Mesenchymal stem cell (in vitro differentiated cells and primary cell): ENCODE results near the gene ETV6.

Source experiments
- DNase-seq: peaks from one replicate; pipeline ENCODE4 v3.0.0-alpha.2; 2013
- H2AFZ ChIP-seq: one replicate; pipeline ENCODE4 v1.6.1; 2013; ENCODE audit warnings: low read depth, mild to moderate bottlenecking, control low read depth, inconsistent platforms, low read length, moderate library complexity
- H2AK5ac ChIP-seq: 2 replicates; pipeline ENCODE4 v1.6.1; 2013; ENCODE audit warnings: low read length, moderate library complexity, mild to moderate bottlenecking, inconsistent platforms; ENCODE audit not compliant: severe bottlenecking
- H2BK120ac ChIP-seq: one replicate; pipeline ENCODE4 v1.6.1; 2013; ENCODE audit warnings: low read depth, mild to moderate bottlenecking, inconsistent platforms, low read length, moderate library complexity
- H2BK12ac ChIP-seq, 2 experiments: one replicate each; pipeline ENCODE4 v1.6.1; 2013; ENCODE audit warnings: inconsistent platforms in 2 of 2, low read length in 2 of 2, mild to moderate bottlenecking in 2 of 2, moderate library complexity in 2 of 2, control low read depth in 1 of 2
- H2BK15ac ChIP-seq: one replicate; pipeline ENCODE4 v1.6.1; 2013; ENCODE audit warnings: mild to moderate bottlenecking, low read depth, inconsistent platforms; ENCODE audit not compliant: poor library complexity, severe bottlenecking
- H2BK5ac ChIP-seq: 2 replicates; pipeline ENCODE4 v1.6.1; 2013; ENCODE audit warnings: low read depth, mild to moderate bottlenecking, low read length, control low read depth, inconsistent platforms; ENCODE audit not compliant: poor library complexity, severe bottlenecking
- H3K14ac ChIP-seq, 2 experiments: one replicate each; pipeline ENCODE4 v1.6.1; 2013; ENCODE audit warnings: inconsistent platforms in 2 of 2, low read length in 2 of 2, control low read depth in 1 of 2, mild to moderate bottlenecking in 1 of 2, moderate library complexity in 1 of 2
- H3K18ac ChIP-seq, 2 experiments: one replicate each; pipeline ENCODE4 v1.6.1; 2013; ENCODE audit warnings: inconsistent platforms in 2 of 2, low read length in 2 of 2, control low read depth in 1 of 2, low read depth in 1 of 2, mild to moderate bottlenecking in 1 of 2
- H3K23ac ChIP-seq, 2 experiments: one replicate each; pipeline ENCODE4 v1.6.1; 2013; ENCODE audit warnings: inconsistent platforms in 2 of 2, low read length in 2 of 2, mild to moderate bottlenecking in 2 of 2, moderate library complexity in 2 of 2, control low read depth in 1 of 2
- H3K27ac ChIP-seq: 2 replicates; pipeline ENCODE4 v1.5.1; 2013; ENCODE audit warnings: mild to moderate bottlenecking, moderate library complexity, low read length, control low read depth, inconsistent platforms; ENCODE audit not compliant: poor library complexity, severe bottlenecking
- H3K27me3 ChIP-seq, 2 experiments: 2 replicates each; pipeline versions ENCODE4 v1.6.1 to v1.7.0; 2013; ENCODE audit warnings: low read length in 2 of 2, mild to moderate bottlenecking in 2 of 2, moderate library complexity in 2 of 2, control low read depth in 1 of 2, inconsistent platforms in 1 of 2; ENCODE audit not compliant: control insufficient read depth in 1 of 2, insufficient read depth in 1 of 2
- H3K36me3 ChIP-seq, 2 experiments: 2 replicates each; pipeline versions ENCODE4 v1.6.1 to v1.7.0; 2013; ENCODE audit warnings: low read length in 2 of 2, control low read depth in 1 of 2, inconsistent platforms in 1 of 2, low read depth in 1 of 2, mild to moderate bottlenecking in 1 of 2; ENCODE audit not compliant: insufficient read depth in 2 of 2, control insufficient read depth in 1 of 2
- H3K4ac ChIP-seq, 2 experiments: one replicate each; pipeline ENCODE4 v1.6.1; 2013; ENCODE audit warnings: inconsistent platforms in 2 of 2, low read length in 2 of 2, mild to moderate bottlenecking in 2 of 2, moderate library complexity in 2 of 2, control low read depth in 1 of 2, low read depth in 1 of 2
- H3K4me1 ChIP-seq: 2 replicates; pipeline ENCODE4 v1.6.1; 2013; ENCODE audit warnings: low read depth, low read length, control low read depth; ENCODE audit not compliant: control insufficient read depth, insufficient read depth
- H3K4me2 ChIP-seq: 2 replicates; pipeline ENCODE4 v1.6.1; 2013; ENCODE audit warnings: low read length, mild to moderate bottlenecking, inconsistent platforms; ENCODE audit not compliant: poor library complexity, severe bottlenecking
- H3K4me3 ChIP-seq, 2 experiments: 2 replicates each; pipeline versions ENCODE4 v1.5.1 to v1.7.0; 2013; ENCODE audit warnings: low read length in 2 of 2, mild to moderate bottlenecking in 2 of 2, control low read depth in 1 of 2, low read depth in 1 of 2; ENCODE audit not compliant: insufficient read depth in 1 of 2
- H3K79me1 ChIP-seq: replicated peaks from 2 replicates; pipeline ENCODE4 v1.6.1; 2013; ENCODE audit warnings: mild to moderate bottlenecking, control low read depth, low read length, inconsistent platforms; ENCODE audit not compliant: poor library complexity, severe bottlenecking
- H3K9ac ChIP-seq: 2 replicates; pipeline ENCODE4 v1.7.0; 2013; ENCODE audit warnings: mild to moderate bottlenecking, low read length, moderate library complexity
- H3K9me3 ChIP-seq: 2 replicates; pipeline ENCODE4 v1.7.0; 2013; ENCODE audit warnings: mild to moderate bottlenecking, low read length; ENCODE audit not compliant: control insufficient read depth
- H4K8ac ChIP-seq: one replicate; pipeline ENCODE4 v1.6.1; 2013; ENCODE audit warnings: inconsistent platforms, mild to moderate bottlenecking, low read length, moderate library complexity
- H4K91ac ChIP-seq: one replicate; pipeline ENCODE4 v1.6.1; 2013; ENCODE audit warnings: mild to moderate bottlenecking, low read length, inconsistent platforms
- WGBS: methylation state at CpG from one replicate; pipeline ENCODE4 v1.1.7; 2013; ENCODE audit warnings: mixed read lengths; 5-methylcytosine and 5-hydroxymethylcytosine counted together

Gene ETV6

GRCh38 chr12:11854011-11854499 is 204.6 kb downstream of the ETV6 start:
- WGBS = 93% methylated on average over 12 of the region's 13 CpGs

GRCh38 chr12:11855983-11856374 is 206.5 kb downstream of the ETV6 start:
- Histone ChIP-seq H3K4me3 (no peak overlapping the region), H2AK5ac (peak overlapping the region; percentile 61), H3K36me3 (peaks cover 19 to 34% of the 10 kb centered on the region in 2 experiments), H4K8ac (peak overlapping the region; percentile 62), H3K9me3 (no peaks in the 10 kb centered on the region), H2BK120ac (no peak overlapping the region), H3K14ac (no peak overlapping the region), H4K91ac (no peak overlapping the region), H3K4me2 (no peak overlapping the region), H2BK5ac (peak overlapping the region; percentile 71), H3K18ac (no peak overlapping the region), H3K27me3 (no peaks in the 10 kb centered on the region), H2AFZ (no peak overlapping the region), H2BK12ac (no peak overlapping the region), H3K79me1 (peaks cover 29% of the 10 kb centered on the region), H3K9ac (no peak overlapping the region), H3K4ac (no peak overlapping the region), H2BK15ac (no peak overlapping the region), H3K23ac (no peak overlapping the region), H3K27ac (peak overlapping the region; percentile 85), H3K4me1 (peaks cover 14% of the 10 kb centered on the region)
- 73% methylated on average over 4 of the region's 4 CpGs for WGBS
- no peak for DNase-seq

More at GRCh38 chr12:11854011-11854499, 204.6 kb downstream of the ETV6 start:
- no peak overlapping the region for H2AFZ ChIP-seq
- peaks cover 28% of the 10 kb centered on the region for H3K79me1 ChIP-seq
- H4K91ac ChIP-seq = no peak overlapping the region
- H3K18ac ChIP-seq = no peak overlapping the region
- H4K8ac ChIP-seq = no peak overlapping the region
- no peak overlapping the region for H2BK15ac ChIP-seq
- no peak overlapping the region for H3K4me3 ChIP-seq
- no peak overlapping the region for H3K14ac ChIP-seq
- no peak overlapping the region for H3K4ac ChIP-seq
- peaks cover 14% of the 10 kb centered on the region for H3K4me1 ChIP-seq
- DNase-seq = no peak
- peaks cover 24 to 38% of the 10 kb centered on the region in 2 experiments for H3K36me3 ChIP-seq
- H2BK12ac ChIP-seq = no peak overlapping the region
- no peak overlapping the region for H3K9ac ChIP-seq
- no peak overlapping the region for H2BK120ac ChIP-seq
- no peak overlapping the region for H3K23ac ChIP-seq
- H3K27me3 ChIP-seq = no peaks in the 10 kb centered on the region
- H2BK5ac ChIP-seq = no peak overlapping the region
- no peak overlapping the region for H3K27ac ChIP-seq
- no peaks in the 10 kb centered on the region for H3K9me3 ChIP-seq
- no peak overlapping the region for H3K4me2 ChIP-seq
- no peak overlapping the region for H2AK5ac ChIP-seq

GRCh38 chr12:11856971-11857370 is 207.5 kb downstream of the ETV6 start:
- H2BK15ac ChIP-seq = no peak overlapping the region
- H3K4me3 ChIP-seq = no peak overlapping the region
- no peak overlapping the region for H3K9ac ChIP-seq
- no peaks in the 10 kb centered on the region for H3K9me3 ChIP-seq
- peaks cover 35% of the 10 kb centered on the region for H3K79me1 ChIP-seq
- H2BK12ac ChIP-seq = no peak overlapping the region
- no peak overlapping the region for H4K8ac ChIP-seq
- no peak overlapping the region for H2BK5ac ChIP-seq
- H2AFZ ChIP-seq = no peak overlapping the region
- no peak overlapping the region for H3K23ac ChIP-seq
- H2AK5ac ChIP-seq = no peak overlapping the region
- peaks cover 25 to 34% of the 10 kb centered on the region in 2 experiments for H3K36me3 ChIP-seq
- no peak overlapping the region for H3K14ac ChIP-seq
- no peak overlapping the region for H3K4ac ChIP-seq
- peaks cover 16% of the 10 kb centered on the region for H3K4me1 ChIP-seq
- no peak overlapping the region for H3K27ac ChIP-seq
- 90% methylated on average over 7 of the region's 7 CpGs for WGBS
- H3K27me3 ChIP-seq = no peaks in the 10 kb centered on the region
- no peak for DNase-seq
- no peak overlapping the region for H4K91ac ChIP-seq
- no peak overlapping the region for H3K4me2 ChIP-seq
- no peak overlapping the region for H3K18ac ChIP-seq
- no peak overlapping the region for H2BK120ac ChIP-seq

GRCh38 chr12:11859705-11860425 is 210.4 kb downstream of the ETV6 start:
- H2BK120ac ChIP-seq = no peak overlapping the region
- peaks cover 26% of the 10 kb centered on the region for H3K79me1 ChIP-seq
- no peak overlapping the region for H2BK15ac ChIP-seq
- no peak overlapping the region for H3K14ac ChIP-seq
- H3K27ac ChIP-seq = no peak overlapping the region
- peaks cover 17 to 25% of the 10 kb centered on the region in 2 experiments for H3K36me3 ChIP-seq
- H3K27me3 ChIP-seq = no peaks in the 10 kb centered on the region
- WGBS = 87% methylated on average over 17 of the region's 17 CpGs
- H3K4me2 ChIP-seq = no peak overlapping the region
- H3K9me3 ChIP-seq = no peaks in the 10 kb centered on the region
- H4K91ac ChIP-seq = no peak overlapping the region
- H3K4me1 ChIP-seq = peaks cover 14% of the 10 kb centered on the region
- no peak overlapping the region for H3K4me3 ChIP-seq
- H2BK5ac ChIP-seq = no peak overlapping the region
- H2AK5ac ChIP-seq = no peak overlapping the region
- H3K18ac ChIP-seq = no peak overlapping the region
- no peak overlapping the region for H3K23ac ChIP-seq
- no peak overlapping the region for H3K9ac ChIP-seq
- H2BK12ac ChIP-seq = no peak overlapping the region
- DNase-seq = no peak
- H4K8ac ChIP-seq = no peak overlapping the region
- no peak overlapping the region for H2AFZ ChIP-seq
- H3K4ac ChIP-seq = no peak overlapping the region
